ENCODE data around the gene STAMBPL1. TPM values are rescaled to one million over a fixed set of nuclear protein-coding genes. Genes with fewer than 3 reads are reported as not detected.
"Not testable (repeated sequence)": the region's sequence is repeated elsewhere in the genome, so short reads cannot be mapped to it uniquely, and the experiment has no call there.

Gene STAMBPL1
- total and polyA plus RNA-seq, 4 donors = 1.7 to 24.5 (median 5.1) TPM

DNA sequence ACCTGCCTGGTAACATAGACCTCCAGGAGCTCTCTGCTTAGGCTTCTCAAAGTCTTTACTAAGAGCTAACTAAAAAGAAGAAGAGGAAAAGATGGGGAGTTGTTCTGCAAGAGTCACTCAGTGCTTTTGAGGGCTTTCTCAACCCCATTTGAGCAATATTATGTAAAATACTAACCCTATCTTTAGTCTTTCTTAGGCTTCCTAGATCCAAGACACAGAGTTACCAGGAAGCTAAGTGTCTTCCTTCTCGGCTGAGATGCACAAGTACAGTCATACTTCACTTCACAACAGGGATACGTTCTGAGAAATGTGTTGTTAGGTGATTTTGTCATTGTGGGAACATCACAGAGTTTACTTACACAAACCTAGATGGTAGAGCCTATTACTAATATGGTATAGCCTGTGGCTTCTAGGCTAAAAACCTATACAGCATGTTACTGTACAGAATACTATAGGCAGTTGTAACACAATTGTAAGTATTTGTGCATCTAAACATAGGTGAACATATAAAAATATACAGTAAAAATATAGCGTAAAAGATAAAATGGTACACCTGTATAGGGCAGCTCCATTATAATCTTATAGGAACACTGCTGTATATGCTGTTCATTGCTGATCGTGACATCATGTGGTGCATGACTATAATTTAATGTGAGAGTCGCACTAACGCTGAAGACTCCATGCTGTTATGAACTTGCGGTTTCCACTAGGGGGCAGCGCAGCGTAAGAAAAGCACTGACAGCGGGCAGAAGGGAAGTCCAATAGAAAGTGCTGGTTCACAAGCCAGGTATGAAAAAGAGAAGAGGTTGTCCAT, 44.7 kb upstream of the STAMBPL1 start:
- no peaks in the 10 kb centered on the region for H3K4me1 ChIP-seq (ENCODE audit: control insufficient read depth in 5 of 5, insufficient read depth in 5 of 5, low read length in 5 of 5)
- no peaks in the 10 kb centered on the region for H3K27me3 ChIP-seq (ENCODE audit: control insufficient read depth in 3 of 3, insufficient read depth in 3 of 3, low read length in 2 of 3)
- H3K27ac ChIP-seq (ENCODE audit: low read depth in 1 of 2, low read length in 1 of 2) = no peak overlapping the region
- H3K4me3 ChIP-seq = no peak overlapping the region
- ATAC-seq (ENCODE audit: insufficient read depth, low FRiP score) (peak; percentile 87), DNase-seq (peak; percentile 86 to 93 (median 93))
- 10 to 16% methylated on average over 10 of the region's 10 CpGs for WGBS, 2 donors
- no peaks in the 10 kb centered on the region for H3K9me3 ChIP-seq (ENCODE audit: control insufficient read depth in 4 of 4, insufficient read depth in 3 of 4, low read length in 3 of 4)
- TF ChIP-seq, protein P1, sequence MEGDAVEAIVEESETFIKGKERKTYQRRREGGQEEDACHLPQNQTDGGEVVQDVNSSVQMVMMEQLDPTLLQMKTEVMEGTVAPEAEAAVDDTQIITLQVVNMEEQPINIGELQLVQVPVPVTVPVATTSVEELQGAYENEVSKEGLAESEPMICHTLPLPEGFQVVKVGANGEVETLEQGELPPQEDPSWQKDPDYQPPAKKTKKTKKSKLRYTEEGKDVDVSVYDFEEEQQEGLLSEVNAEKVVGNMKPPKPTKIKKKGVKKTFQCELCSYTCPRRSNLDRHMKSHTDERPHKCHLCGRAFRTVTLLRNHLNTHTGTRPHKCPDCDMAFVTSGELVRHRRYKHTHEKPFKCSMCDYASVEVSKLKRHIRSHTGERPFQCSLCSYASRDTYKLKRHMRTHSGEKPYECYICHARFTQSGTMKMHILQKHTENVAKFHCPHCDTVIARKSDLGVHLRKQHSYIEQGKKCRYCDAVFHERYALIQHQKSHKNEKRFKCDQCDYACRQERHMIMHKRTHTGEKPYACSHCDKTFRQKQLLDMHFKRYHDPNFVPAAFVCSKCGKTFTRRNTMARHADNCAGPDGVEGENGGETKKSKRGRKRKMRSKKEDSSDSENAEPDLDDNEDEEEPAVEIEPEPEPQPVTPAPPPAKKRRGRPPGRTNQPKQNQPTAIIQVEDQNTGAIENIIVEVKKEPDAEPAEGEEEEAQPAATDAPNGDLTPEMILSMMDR (IDR thresholded peaks at IDR 0.05; ENCODE audit: control extremely low read depth, extremely low read depth) = peak; percentile 95
- H3K9ac ChIP-seq (ENCODE audit: insufficient read depth in 1 of 2, low read length in 2 of 2) = no peak overlapping the region
- H3K36me3 ChIP-seq (ENCODE audit: control insufficient read depth in 4 of 4, insufficient read depth in 4 of 4, low read length in 4 of 4) = no peaks in the 10 kb centered on the region

DNA sequence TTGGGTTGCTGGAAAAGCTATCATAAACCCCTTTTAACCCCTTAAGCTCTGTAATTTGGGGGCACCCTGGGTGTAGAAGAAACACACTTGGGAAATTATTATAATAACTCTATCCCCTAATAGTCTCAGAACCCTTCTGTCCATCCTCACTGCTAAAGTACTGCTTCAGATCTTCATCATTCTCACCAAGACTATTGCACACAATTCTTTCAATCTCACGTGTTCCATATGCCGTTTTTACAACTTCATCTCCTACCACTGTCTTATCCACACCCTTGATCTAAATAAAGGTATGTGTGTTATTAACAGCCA, 44.2 kb upstream of the STAMBPL1 start:
- H3K4me1 ChIP-seq (ENCODE audit: control insufficient read depth in 5 of 5, insufficient read depth in 5 of 5, low read length in 5 of 5) = no peaks in the 10 kb centered on the region
- no peaks in the 10 kb centered on the region for H3K36me3 ChIP-seq (ENCODE audit: control insufficient read depth in 4 of 4, insufficient read depth in 4 of 4, low read length in 4 of 4)
- ATAC-seq (ENCODE audit: insufficient read depth, low FRiP score) = no peak
- no peak overlapping the region for H3K9ac ChIP-seq (ENCODE audit: insufficient read depth in 1 of 2, low read length in 2 of 2)
- DNase-seq = no peak
- H3K27ac ChIP-seq (ENCODE audit: low read depth in 1 of 2, low read length in 1 of 2) = no peak overlapping the region
- no peaks in the 10 kb centered on the region for H3K27me3 ChIP-seq (ENCODE audit: control insufficient read depth in 3 of 3, insufficient read depth in 3 of 3, low read length in 2 of 3)
- 18 to 45% methylated on average over 2 of the region's 2 CpGs for WGBS, 2 donors
- TF ChIP-seq, protein P1 (IDR thresholded peaks at IDR 0.05; ENCODE audit: control extremely low read depth, extremely low read depth) = no peak
- no peaks in the 10 kb centered on the region for H3K9me3 ChIP-seq (ENCODE audit: control insufficient read depth in 4 of 4, insufficient read depth in 3 of 4, low read length in 3 of 4)
- H3K4me3 ChIP-seq = no peak overlapping the region

DNA sequence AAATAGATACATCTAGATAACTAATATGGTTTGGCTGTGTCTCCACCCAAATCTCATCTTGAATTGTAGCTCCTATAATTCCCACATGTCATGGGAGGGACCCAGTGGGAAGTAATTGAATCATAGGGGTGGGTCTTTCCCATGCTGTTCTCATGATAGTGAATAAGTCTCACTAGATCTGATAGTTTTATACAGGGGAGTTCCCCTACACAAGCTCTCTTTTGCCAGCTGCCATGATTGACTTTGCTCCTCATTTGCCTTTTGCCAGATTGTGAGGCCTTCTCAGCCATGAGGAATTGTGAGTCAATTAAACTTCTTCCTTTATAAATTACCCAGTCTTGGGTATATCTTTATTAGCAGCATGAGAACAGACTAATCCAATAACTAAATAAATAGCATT, 42.4 kb upstream of the STAMBPL1 start:
- H3K36me3 ChIP-seq (ENCODE audit: control insufficient read depth in 4 of 4, insufficient read depth in 4 of 4, low read length in 4 of 4); DNase-seq; ATAC-seq (ENCODE audit: insufficient read depth, low FRiP score); H3K4me1 ChIP-seq (ENCODE audit: control insufficient read depth in 5 of 5, insufficient read depth in 5 of 5, low read length in 5 of 5); H3K27ac ChIP-seq (ENCODE audit: low read depth in 1 of 2, low read length in 1 of 2); H3K9me3 ChIP-seq (ENCODE audit: control insufficient read depth in 4 of 4, insufficient read depth in 3 of 4, low read length in 3 of 4); H3K9ac ChIP-seq (ENCODE audit: insufficient read depth in 1 of 2, low read length in 2 of 2); H3K27me3 ChIP-seq (ENCODE audit: control insufficient read depth in 3 of 3, insufficient read depth in 3 of 3, low read length in 2 of 3); H3K4me3 ChIP-seq: not testable (repeated sequence)

DNA sequence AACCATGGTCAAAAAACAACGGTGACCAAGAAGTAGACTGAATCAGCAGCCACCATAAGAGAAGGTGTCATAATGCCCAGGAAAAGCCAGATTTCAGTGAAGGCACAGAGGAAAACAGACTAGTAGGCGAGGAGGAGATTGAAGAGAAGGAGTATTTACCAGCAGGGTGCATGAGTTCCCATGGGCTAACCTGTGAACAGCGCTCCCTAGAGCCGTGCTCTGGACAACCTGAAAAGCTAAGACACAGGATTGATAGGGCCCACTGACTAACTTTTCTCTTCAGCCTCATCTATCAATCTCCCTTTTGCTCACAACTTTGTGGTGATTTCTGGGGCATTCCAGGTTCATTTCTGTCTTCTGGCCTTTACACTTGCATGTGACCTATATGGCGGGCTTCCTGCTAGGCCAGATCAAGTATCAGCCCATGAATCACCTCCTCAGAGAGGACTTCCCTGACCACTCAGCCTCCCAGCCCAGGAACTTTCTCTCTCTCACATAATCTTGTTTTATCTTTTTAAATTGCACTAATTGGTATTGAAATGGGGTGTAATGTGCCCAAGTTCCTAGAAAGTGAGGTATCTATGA, 41.2 kb upstream of the STAMBPL1 start:
- DNase-seq = no peak
- H3K36me3 ChIP-seq (ENCODE audit: control insufficient read depth in 4 of 4, insufficient read depth in 4 of 4, low read length in 4 of 4) = no peaks in the 10 kb centered on the region
- TF ChIP-seq, protein P1 (IDR thresholded peaks at IDR 0.05; ENCODE audit: control extremely low read depth, extremely low read depth) = no peak
- ATAC-seq (ENCODE audit: insufficient read depth, low FRiP score) = no peak
- no peaks in the 10 kb centered on the region for H3K4me1 ChIP-seq (ENCODE audit: control insufficient read depth in 5 of 5, insufficient read depth in 5 of 5, low read length in 5 of 5)
- H3K9me3 ChIP-seq (ENCODE audit: control insufficient read depth in 4 of 4, insufficient read depth in 3 of 4, low read length in 3 of 4) = no peaks in the 10 kb centered on the region
- no peaks in the 10 kb centered on the region for H3K27me3 ChIP-seq (ENCODE audit: control insufficient read depth in 3 of 3, insufficient read depth in 3 of 3, low read length in 2 of 3)
- no peak overlapping the region for H3K9ac ChIP-seq (ENCODE audit: insufficient read depth in 1 of 2, low read length in 2 of 2)
- 91 to 99% methylated on average over 5 of the region's 5 CpGs for WGBS, 2 donors
- no peak overlapping the region for H3K4me3 ChIP-seq
- H3K27ac ChIP-seq (ENCODE audit: low read depth in 1 of 2, low read length in 1 of 2) = no peak overlapping the region
